Epithelial cell of proximal tubule (primary cell): Measurements from ENCODE around the gene OXTR. TPM values are rescaled to one million over a fixed set of nuclear protein-coding genes. Genes with fewer than 3 reads are reported as not detected.

Source experiments
- DNase-seq: peaks from one replicate; pipeline ENCODE4 v3.0.0-alpha.2; 2011; ENCODE audit warnings: low read depth
- H3K4me3 ChIP-seq: 2 replicates; pipeline ENCODE4 v1.5.1; 2011; ENCODE audit warnings: low read depth, mild to moderate bottlenecking, low read length
- CTCF ChIP-seq: conservative IDR thresholded peaks from 2 replicates; pipeline ENCODE4 v1.5.1; 2012; ENCODE audit warnings: low read depth, mild to moderate bottlenecking, low read length
- total RNA-seq: library from RNA; depleted of rRNA; stranded (reverse); fragments of >200 nt; gene quantifications from 2 replicates; pipeline ENCODE4 v1.2.3, GENCODE V29; 2015

The OXTR gene
- total RNA-seq, 1 donor from 2014 or later: 8.4 TPM

GRCh38 chr3:8800016-8800415, 30.6 kb upstream of the OXTR start:
- H3K4me3 ChIP-seq: no peak overlapping the region
- no peak for DNase-seq
- TF ChIP-seq CTCF: no peak

- no peak for DNase-seq
- no peak for TF ChIP-seq CTCF
- no peak overlapping the region for H3K4me3 ChIP-seq
Observed at GRCh38 chr3:8794247-8794646, 24.8 kb upstream of the OXTR start.

- DNase-seq: no peak
- no peak overlapping the region for H3K4me3 ChIP-seq
- TF ChIP-seq CTCF: no peak
Observed at GRCh38 chr3:8793242-8793641, 23.8 kb upstream of the OXTR start.

GRCh38 chr3:8790529-8790928, 21.1 kb upstream of the OXTR start:
- H3K4me3 ChIP-seq: no peak overlapping the region
- TF ChIP-seq CTCF: no peak
- no peak for DNase-seq

GRCh38 chr3:8784676-8785435, 15.4 kb upstream of the OXTR start:
- TF ChIP-seq CTCF: no peak
- no peak for DNase-seq
- no peak overlapping the region for H3K4me3 ChIP-seq

- no peak overlapping the region for H3K4me3 ChIP-seq
- TF ChIP-seq CTCF: no peak
- DNase-seq: no peak
Observed at GRCh38 chr3:8780279-8780678, 10.9 kb upstream of the OXTR start.

GRCh38 chr3:8778475-8778874, 9.1 kb upstream of the OXTR start:
- no peak for TF ChIP-seq CTCF
- H3K4me3 ChIP-seq: no peak overlapping the region
- DNase-seq: no peak
